Globus pallidus (tissue), 1 donor: ENCODE results near the gene RAB3IL1.
"Not testable (repeated sequence)": the region's sequence is repeated elsewhere in the genome, so short reads cannot be mapped to it uniquely, and the experiment has no call there.

Source experiments
- DNase-seq: peaks from one replicate; pipeline ENCODE4 v3.0.0-alpha.2; 2015; ENCODE audit warnings: low spot score

Gene RAB3IL1

DNA sequence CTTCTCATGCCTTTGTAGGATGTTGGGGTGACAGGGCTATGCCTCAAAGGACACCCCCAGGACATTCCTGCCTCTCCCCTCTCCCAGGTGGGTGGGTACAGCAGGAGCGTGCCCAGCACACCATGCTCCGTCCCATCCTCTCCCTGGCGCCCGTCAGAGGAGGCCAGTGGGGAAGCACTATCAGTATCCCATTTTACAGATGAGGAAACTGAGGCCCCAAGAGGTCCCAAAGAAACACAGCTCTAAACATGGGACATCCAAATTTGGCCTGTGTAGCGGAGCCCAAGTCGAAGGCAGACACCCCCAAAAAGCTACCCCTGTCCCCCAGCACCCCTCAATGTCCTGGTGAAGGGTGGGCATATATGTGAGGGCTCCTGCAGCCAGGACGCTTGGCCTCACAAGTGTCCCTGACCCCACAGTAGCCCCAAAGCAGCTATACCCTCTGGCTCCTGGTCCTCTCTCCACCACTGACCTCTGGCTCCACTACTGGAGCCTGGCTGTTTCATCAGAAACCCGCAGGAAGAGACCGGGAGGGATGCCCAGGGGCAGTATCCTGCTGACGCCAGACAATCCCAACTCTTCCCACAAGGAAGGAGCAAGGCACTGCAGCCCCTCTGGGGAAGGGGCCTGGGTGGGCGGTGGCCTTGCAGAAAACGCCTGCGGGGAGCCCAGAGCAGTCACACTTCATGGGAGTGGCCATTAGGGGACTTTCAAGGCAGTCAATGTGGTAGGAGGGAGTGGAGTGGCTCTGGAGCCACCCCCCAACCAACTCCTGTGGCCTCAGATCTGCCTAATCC lies 31.4 kb downstream of the RAB3IL1 start:
- no peak for DNase-seq

GRCh38 chr11:61885166-61885778 lies 32.1 kb downstream of the RAB3IL1 start:
- no peak for DNase-seq

GRCh38 chr11:61883947-61884346 lies 33.4 kb downstream of the RAB3IL1 start:
- DNase-seq: no peak

DNA sequence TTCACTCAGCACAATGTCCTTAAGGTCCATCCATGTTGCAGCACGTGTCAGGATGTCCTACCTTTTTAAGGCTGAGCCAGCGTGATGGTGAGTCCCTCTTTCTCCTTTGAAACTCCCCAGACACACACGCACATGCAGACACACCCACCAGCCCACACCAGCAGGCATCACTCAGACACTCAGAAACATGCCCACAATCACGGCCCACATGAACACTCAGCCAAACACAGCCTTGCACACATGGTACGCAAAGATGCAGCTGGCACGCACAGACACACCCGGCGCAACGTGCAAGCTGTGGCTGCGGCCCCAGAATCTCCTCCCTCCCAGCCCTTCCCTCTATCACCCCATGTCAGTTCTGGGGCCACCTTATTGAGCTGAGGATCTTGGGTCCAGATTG lies 34.0 kb downstream of the RAB3IL1 start:
- DNase-seq: no peak

- DNase-seq: no peak
Observed at GRCh38 chr11:61882879-61883278, 34.5 kb downstream of the RAB3IL1 start.

- not testable (repeated sequence) for DNase-seq
Observed at GRCh38 chr11:61882267-61882666, 35.1 kb downstream of the RAB3IL1 start.

GRCh38 chr11:61881397-61881796 lies 36.0 kb downstream of the RAB3IL1 start:
- DNase-seq: no peak

GRCh38 chr11:61880454-61880853 lies 36.9 kb downstream of the RAB3IL1 start:
- no peak for DNase-seq

- no peak for DNase-seq
Observed at GRCh38 chr11:61880031-61880430, 37.3 kb downstream of the RAB3IL1 start.

GRCh38 chr11:61879152-61879551 lies 38.2 kb downstream of the RAB3IL1 start:
- DNase-seq: no peak

DNA sequence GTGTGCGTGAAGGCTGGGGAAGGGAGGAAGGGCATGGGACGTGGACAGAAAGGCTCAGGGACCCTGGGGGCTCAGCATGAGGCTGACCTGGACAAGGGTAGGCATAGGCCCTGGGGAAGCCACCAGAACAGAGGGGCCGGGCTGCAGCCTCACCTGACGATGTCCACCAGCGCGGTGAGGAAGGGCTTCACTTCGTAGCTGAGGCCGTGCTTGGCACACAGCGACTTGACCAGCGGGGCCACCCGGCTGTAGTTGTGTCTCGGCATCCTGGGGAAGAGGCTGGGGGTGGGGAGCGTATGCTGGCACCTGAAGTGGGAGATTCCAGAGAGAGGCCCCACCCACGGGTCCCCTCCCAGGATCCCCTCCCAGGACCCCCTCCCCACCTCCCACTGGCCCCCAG lies 41.7 kb downstream of the RAB3IL1 start:
- DNase-seq: no peak

DNA sequence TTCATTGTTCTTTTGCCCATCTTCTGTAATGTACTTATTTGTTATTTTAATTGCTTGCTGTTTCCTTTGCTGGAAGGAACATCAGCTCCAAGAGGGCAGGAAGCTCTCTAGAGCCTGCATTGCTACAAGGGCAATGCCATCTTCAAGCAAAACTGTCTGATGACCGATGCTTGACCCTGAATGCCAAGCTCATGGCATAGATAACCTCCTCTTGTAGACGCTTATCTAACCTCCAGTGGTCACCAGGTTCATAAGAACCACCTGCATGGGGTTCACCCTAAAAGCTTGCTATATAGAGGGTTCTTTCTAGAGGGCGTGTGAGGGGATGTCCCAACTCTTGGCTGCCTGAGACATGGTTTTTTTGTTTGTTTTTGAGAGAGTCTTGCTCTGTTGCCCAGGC lies 42.5 kb downstream of the RAB3IL1 start:
- no peak for DNase-seq

GRCh38 chr11:61874377-61874809 lies 43.0 kb downstream of the RAB3IL1 start:
- no peak for DNase-seq

DNA sequence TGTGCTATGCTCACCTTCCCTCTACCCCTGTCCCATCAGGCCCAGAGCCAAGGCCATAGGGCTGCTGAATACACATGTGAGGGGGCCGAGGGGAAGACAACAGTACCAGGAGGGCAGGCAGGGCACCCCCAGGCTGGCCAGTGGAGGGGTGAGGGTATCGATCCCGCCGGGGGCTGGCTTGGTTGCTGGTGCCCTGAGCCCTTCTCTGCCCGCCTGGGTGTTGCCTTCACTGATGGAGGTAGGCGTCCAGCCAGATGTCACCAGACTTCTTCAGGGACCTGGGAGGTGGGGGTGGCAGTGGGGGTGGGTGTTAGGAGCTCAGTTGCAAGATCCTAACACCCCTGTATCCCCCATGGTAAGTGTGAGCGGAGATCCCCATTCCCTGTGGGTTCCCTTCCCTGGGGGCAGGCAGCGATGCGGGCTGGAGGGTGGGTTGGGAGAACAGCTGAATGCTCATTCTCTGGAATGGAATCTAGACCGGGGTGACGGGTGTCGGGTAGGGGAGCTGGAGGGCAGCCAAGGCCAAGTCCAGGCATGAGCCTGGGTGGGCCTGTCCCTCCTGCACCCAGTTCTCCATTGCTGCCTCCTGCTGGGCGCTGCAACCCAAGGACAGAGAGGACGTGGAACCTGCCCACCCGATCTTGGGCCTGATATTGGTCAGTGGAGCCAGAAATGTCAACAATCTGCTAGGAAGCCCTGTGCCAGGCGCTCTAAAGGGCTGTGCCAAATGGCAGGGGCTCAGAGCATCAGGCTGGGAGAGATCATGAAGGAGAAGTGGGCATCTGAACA lies 43.6 kb downstream of the RAB3IL1 start:
- DNase-seq: no peak

DNA sequence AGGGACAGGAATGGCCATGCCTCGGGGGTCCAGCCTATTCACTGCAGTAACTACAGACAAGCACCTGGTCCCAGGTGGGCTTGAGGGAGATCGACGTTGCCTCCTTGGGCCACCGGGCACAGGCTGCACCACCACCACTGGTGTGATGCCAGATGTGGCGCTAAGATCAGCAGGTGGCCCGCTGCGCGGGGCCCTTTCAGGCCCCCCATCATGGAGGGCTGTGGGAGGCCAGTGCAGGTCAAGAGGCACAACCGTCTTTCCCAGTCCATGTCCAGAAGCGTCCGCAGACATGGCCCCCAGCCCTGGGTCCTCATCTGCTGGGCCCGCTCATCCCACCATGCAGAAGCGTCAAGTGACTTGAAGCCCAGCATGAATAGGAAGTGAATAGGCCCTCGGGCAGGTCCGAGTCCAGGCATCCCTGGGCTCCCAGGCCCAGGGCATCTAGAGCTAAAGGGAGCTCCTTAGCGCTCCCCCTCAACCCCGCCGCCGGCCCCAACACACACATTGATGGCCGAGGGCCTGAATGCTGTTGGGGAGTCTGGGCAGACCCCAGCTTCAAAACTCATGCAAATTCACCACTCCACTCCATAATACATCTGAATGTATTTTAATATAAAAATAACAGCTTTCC lies 44.3 kb downstream of the RAB3IL1 start:
- no peak for DNase-seq

DNA sequence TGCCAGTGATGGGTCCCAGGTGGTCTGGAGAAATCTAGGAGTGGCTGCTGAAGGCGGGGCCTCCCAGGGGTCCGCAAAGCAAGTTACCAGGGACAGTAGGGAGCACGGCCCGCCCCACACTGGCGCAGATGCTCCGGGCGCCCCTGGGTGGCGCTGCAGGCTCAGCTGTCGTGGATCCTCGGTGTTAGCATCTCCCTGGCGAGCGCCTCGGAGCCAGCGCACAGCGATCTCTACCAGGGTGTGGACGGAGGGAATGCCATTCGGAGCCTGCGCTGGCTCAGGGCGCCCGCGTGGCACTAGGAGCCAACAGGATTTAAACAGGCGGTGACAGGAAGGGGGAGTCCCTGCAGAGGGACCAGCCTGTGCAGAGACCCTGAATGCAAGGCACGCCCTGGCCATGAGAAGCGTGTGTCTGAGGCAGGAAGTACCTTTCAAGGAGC lies 46.2 kb downstream of the RAB3IL1 start:
- DNase-seq: peak; percentile 70

DNA sequence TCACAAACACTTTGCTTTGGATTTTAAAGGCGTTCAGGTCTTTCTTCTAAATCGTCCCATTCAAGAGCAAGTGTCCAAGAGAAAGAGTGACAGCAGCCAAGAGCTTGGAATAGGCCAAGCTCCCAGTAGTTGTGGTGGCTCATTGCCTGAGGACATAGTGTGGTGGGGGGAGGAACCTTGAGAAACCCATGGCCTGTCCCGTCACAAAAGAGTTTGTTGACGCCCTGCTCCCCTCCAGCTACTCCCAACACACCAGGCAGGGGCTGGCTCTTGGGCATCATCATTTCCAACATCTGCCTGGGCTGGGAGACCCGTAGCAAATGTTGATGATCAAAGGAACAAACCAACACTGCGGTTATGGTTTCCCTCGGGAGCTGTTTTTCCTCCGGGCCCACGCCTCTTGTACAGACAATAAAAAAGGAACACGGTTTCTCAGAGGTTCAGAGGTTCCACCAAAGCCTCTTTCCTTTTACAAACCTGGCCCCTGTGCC lies 46.8 kb downstream of the RAB3IL1 start:
- DNase-seq: no peak

- DNase-seq: no peak
Observed at GRCh38 chr11:61869708-61870451, 47.5 kb downstream of the RAB3IL1 start.

DNA sequence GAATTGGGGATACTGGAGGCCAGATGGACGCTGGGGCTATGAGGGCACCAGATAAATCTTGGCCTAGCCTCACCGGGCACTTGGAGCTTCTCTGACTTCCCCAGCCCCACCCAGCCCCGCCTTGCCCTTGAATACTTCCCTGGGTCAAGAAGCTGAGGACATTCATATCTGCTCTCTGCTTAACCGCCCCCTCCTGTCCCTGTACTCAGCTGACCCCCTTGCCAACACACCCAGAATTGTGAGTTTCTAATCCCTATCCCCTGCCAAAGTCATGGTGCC lies 48.0 kb downstream of the RAB3IL1 start:
- DNase-seq: no peak

DNA sequence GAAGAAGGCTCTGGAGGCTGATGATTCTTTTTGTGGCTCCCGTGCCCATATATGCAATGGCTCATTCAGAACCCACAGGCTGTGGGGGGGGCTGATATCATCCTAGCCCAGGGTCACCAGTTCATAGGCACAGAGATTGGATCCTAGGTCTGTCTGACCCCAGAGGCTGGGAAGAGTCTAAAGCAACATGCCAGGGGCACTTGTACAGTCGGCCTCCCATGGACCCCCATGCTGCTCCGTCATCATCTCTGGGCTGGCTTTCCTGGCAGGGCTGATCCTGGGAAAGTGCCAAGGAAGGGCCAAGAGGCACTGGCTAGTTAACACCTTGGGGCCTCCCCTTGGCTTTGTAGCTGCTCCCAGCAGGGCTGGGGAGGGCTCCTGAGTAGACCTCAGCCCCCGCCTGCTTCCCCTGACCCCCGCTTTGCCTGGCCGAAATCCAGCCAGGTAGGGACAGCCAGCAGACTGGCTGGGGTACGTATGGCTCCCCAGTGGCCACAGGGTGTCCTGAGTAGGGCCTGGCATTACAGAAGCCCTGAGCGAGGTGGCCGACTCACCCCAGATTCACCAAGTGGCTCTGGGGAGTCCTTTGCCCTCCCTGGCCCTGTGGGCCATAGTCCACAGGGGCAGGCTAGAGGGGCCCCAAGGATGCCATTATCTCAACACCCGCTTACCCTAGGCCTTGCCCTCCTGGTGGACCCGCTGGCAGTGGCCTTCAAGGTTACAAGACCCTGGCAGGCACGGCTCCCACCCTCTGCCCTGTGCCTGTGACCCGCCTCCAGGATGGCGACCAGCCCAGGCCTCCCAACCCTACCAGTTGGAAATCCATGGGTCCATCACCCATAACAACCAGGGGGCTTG lies 48.6 kb downstream of the RAB3IL1 start:
- DNase-seq: no peak

- DNase-seq: no peak
Observed at GRCh38 chr11:61866958-61867343, 50.4 kb downstream of the RAB3IL1 start.
